ENCODE data around the gene C1QL3.

C1QL3 gene

DNA sequence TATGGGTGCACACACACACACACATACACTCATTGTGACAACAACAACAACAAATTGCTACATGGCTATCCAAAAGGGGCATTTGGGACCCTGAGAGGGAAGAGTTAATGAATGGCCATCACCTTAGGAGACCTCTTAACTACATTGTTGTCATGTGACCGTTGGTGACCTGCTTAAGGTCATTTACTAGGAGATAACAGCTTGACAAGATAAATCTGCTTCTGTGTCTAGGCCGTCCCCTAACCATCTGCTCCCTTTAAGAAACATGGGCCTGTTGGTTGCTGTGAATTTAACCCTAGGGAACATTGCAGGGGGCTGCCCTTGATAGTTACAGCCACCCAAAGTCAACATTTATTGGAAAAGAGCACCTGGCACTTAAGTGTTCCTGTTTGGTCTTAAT, 29.7 kb downstream of the C1QL3 start:
- DNase-seq: peak; percentile 18

DNA sequence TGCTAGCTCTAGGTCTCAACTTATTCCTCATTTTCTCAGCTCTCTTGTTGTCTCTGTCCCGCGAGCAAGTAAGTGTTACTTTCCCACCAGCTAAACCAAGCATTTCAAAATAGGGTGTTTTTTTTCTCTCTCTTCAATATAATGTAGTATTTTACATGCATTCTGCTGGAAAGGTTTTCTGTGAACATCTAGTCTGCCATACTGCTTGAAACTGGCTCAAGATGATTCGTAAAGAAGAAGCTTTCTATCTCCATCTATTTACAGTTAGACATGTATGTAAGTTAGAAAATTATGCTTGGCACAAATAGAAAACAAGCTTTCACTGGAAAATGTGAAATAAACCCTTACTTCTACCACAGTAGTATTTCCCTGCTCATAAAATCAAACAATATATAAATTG, 31.2 kb downstream of the C1QL3 start:
- DNase-seq: no peak

DNA sequence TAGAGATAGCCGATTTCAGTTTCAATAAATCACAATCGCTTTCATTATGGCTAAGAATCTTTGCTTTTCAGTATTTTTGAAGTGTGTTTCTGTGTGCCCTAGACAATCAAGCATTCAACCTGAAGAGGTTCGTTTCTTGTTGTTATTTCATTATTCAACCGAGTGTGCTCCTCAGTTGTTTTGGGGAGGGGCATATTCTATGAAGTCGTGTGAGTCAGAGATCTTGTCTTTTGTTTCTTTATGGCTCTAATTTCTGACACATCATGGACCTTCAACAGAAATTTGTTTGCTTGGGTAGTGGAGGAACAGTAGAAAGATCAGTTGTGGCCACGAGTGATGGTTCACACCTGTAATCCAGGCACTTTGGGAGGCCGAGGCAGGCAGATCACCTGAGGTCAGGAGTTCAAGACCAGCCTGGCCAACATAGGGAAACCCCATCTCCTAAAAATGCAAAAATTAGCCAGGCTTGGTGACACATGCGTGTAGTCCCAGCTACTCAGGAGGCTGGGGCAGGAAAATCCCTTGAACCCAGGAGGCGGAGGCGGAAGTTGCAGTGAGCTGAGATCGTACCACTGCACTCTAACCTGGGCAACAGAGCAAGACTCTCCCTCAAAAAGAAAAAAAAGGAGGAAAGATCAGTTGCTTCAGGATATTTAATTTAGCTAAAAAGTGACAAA, 38.3 kb downstream of the C1QL3 start:
- no peak for DNase-seq

DNA sequence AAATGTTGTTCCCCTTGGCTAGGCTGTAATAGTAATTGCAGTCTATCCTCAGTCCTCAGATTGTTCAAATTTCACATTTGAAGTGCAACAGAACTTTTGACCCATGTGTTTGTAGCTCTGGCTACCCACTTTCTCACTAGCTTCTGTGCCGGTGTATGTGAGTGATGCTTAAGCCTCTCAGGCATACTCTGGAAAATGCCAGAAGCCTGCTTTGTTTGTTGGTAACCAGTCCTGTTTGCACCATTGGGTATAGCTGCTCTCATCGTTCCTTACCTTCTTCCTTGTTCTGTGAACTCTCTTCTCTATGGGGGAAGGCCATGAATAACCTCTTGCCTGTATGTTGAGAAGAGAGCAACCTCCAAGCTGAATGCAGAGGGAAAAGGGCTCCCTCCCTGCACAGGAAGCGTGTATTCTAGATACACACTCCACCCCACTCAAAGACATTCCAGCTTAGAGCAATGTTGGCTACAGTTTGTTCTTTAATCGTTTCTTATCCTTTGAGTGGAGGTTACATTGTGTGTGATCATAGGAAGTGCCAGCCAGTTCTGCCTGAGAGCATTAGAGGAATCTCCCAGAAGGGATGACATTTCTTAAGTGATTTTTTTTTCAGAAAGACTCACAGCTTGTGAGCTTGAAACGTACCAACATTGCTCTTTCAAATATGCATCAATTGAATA, 40.5 kb downstream of the C1QL3 start:
- no peak for DNase-seq

DNA sequence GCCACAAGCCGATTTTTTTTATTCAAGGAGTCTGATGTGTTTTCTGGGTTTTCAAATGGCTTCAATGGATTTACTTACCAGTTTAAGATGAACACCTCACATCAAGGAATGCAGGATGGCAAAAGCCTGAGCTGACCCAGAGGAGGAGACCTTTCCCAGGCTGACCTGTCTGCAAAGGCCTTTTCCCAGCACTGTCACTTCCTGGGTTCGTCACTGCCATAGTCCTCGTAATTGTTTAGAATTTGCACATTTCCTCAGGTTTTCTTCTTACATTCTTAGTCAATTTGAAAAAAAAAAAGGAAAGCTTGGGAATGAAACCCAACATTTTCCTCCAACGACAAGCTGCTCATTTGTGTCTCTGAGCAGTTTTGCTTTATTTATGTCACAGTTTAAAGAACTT, 42.9 kb downstream of the C1QL3 start:
- no peak for DNase-seq

DNA sequence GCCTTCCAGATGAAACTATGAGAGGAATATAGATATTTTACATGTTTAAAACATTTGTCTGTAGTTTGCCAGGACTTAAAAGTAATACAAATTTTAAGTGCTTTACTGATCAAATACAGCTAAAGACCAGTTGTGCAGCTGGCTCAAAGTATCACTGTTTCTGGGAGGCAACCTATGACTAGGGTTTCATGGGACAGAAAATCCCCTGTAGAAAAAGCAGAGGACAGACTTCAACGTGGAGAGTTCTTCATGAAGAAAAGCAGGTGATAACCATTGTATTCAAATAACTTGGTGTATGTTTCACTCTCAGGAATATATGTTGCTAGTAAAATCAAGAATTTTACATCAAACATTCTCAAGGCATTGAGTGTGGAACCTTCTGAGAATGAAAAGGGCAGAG, 43.9 kb downstream of the C1QL3 start:
- DNase-seq: no peak

DNA sequence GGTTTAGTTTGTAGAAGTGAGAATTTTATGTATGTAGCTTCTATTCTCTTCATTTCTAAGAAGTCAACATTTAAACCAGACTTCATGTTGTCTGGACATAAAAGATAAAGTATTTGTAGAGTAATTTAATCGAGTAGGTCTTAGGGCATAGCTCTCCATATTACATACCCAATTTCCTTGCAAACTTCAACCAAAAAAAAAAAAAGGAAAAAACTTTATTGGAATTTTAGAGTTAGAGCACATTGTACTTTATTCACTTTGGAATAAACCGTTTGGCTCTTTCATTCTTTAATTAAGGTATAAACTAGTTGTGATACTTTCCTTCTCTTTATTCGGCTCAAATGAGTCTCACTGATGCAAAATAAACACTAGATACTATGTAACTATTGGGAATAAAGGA, 48.9 kb downstream of the C1QL3 start:
- no peak for DNase-seq

DNA sequence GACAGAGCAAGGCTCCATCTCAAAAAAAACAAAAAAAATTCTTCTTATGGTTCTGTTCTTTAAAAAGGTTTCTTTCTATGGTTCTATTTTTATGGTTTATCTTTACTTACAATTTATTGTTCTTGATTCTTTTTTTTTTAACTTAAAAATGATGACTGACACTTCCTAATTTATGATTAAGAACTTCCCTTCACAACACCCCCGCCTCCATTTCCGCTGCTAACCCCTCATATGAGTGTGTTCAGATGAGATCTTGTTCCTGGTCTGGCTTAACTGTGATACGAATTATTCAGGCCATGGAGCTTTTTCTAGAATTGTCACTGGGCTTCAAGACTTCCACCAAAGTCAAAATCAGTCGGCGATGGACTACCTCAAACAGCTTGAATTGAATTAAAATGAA, 50.9 kb downstream of the C1QL3 start:
- DNase-seq: no peak

DNA sequence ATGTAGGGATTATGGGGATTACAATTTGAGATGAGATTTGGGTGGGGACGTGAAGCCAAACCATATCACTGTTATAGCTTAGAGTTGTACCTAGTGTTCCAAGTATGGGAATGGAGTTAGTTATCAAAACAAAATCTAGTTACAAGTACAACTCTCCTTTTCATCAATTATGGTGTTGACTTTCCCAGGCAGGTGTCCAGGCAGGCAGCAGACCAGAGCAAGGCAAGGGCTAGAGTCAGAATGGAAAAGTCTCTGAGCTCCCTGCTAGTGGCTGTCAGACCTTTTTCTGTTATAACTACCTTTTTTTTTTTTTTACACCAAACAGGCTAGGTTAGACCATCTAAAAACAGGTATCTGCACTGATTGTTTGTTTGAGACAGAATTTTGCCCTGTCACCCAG, 55.7 kb downstream of the C1QL3 start:
- DNase-seq: no peak
